Measurements from ENCODE around the gene PPP2R3A. TPM values are rescaled to one million over a fixed set of nuclear protein-coding genes. Genes with fewer than 3 reads are reported as not detected.

PPP2R3A gene
- 7.1 and 8.8 TPM in 2 replicates for total RNA-seq

GRCh38 chr3:135965506-135966270 lies at the start of gene PPP2R3A:
PPP2R3A (plus strand) TSS chr3:135965728; CDS start chr3:136001499, 35,771 bp downstream.

GRCh38 chr3:136196064-136196400 lies 230.5 kb downstream of the PPP2R3A start, which contains the start of gene MSL2:
MSL2 (minus strand) TSS chr3:136196335; CDS start chr3:136195113, 1,222 bp downstream.

Other genes with a start within 250 kb of the PPP2R3A start
- 10.4 and 12.9 TPM in 2 replicates for gene MSL2, start 230.6 kb downstream of the PPP2R3A start, total RNA-seq

Measured in epithelial cell of umbilical artery (primary cell).